RPMI8226 (cell line): ENCODE data around the gene CRTC1.

ENCODE experiments used
- DNase-seq: peaks from one replicate; pipeline ENCODE4 v3.0.0-alpha.2; 2015

Gene CRTC1, protein sequence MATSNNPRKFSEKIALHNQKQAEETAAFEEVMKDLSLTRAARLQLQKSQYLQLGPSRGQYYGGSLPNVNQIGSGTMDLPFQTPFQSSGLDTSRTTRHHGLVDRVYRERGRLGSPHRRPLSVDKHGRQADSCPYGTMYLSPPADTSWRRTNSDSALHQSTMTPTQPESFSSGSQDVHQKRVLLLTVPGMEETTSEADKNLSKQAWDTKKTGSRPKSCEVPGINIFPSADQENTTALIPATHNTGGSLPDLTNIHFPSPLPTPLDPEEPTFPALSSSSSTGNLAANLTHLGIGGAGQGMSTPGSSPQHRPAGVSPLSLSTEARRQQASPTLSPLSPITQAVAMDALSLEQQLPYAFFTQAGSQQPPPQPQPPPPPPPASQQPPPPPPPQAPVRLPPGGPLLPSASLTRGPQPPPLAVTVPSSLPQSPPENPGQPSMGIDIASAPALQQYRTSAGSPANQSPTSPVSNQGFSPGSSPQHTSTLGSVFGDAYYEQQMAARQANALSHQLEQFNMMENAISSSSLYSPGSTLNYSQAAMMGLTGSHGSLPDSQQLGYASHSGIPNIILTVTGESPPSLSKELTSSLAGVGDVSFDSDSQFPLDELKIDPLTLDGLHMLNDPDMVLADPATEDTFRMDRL

DNA sequence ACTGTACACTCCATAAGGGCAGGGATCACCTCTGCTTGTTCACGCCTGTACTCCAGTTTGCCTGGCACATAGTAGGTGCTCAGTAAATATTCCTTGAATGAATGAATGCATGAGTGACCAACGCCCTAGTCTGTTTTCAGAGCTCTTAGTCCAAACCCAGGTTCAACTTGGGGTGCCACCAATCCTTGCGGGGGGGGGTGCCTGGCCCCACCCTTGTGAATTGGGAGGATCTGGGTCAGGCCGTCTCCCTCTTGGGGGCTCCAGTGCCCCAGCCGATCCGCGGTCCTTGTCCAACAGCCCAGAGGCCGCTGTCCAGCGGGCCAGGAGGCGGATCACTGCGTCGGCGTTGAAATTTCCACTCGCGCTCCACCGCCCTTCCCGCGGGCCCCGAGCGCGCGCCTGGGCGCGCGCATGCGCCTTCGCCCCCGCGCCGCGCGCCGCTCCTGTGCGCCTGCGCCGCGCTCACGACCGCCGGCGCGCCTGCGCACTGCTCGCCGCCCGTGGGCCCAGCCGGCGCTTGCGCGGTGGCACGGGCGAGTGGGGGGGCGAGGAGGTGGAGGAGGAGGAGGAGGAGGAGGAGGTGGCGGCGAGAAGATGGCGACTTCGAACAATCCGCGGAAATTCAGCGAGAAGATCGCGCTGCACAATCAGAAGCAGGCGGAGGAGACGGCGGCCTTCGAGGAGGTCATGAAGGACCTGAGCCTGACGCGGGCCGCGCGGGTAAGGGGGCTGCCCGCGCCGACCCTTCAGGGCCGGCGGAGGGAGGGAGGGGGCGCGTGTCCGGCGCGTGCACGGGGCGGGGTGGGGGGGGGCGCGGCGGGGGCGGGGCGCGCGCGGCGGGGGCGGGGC is at the start of gene CRTC1:
CRTC1 (plus strand) TSS at position 572 of the 849 bp plus-strand sequence; CDS start at position 595, 23 bp downstream.
- DNase-seq: peak; percentile 93

DNA sequence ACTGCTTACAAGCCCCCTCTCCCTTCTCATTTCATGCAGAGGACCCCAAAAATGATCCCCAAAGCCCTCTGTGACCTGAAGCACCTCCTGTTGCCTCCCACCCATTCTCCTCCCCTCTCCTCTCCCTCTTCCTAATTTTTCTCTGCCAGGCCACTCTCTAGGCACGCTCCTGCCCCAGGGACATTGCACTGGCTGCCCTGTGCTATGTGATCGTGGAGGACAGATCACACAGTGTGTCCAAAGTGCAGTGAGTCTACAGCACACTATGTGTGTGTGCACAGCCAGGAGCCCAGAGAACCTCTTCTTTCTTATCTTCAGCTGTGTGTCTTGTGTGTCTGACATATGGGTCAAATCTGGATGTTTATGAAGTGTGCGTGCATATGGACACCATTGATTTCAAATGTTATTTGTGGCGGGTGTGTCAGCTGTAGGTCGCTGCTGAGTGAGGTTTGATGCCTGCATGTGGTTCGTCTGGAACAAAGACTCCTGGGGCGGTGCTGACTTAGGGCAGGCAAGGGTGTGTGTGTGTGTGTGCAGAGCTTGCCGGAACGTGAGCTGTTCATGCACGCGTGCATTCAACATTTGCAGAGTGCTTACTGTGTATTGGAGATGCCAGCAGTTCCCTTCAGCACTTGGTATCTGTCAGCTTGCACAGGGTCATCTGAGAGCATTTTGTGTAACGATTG is 48.7 kb upstream of the CRTC1 start:
- DNase-seq: no peak

DNA sequence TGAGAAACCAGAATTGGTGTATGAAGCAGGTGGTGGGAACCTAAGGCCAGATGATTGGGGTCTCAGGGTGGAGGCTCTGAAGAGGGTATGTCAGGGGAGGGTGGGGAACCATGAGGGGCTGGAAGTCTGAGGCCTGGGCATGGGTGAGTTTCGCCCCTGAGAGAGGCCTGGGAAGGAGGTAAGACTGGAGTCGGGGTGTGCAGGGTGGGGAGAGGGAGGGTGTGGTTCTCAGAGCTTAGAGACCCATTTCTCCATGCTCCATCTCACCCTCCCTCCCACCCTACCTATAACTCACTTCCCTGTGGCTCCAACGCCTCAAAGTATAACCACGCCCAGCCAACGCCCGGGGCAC is 47.7 kb upstream of the CRTC1 start:
- no peak for DNase-seq

DNA sequence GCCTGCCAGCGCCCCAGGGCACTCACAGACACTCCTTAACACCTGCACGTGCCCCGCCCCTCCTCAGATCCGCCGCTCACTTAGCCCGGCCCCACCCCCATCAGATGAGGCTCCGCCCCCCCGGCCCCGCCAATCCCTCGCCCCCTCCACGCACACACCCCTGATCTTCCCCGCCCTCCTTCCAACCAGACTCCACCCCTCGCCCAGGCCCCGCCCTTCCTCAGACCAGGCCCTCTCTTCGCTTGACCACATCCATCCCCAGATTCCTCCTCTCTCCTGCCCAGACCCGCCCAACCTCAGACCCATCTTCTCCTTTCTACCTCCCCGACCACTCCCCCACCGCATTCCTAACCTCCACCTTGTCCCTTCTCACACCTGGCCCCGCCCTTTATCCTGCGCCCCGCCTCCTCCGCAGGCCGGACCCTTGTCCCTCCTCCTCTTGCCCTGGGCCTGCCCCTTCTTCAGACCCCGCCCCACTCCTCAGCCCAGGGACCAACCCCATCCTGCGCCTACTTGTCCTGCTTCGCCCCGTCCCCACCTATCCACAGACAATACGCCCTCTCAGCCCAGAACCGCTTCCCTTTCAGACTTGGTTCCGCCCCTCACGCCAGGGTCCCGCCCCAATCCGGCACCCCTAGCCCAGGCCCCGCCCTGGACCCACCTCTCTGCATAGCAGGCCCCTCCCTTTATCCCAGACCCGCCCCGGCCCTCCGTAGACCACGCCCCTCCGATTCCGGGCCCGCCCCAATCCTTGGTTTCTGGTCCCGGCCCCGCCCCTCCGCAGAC is 47.1 kb upstream of the CRTC1 start:
- peak; percentile 97 for DNase-seq

DNA sequence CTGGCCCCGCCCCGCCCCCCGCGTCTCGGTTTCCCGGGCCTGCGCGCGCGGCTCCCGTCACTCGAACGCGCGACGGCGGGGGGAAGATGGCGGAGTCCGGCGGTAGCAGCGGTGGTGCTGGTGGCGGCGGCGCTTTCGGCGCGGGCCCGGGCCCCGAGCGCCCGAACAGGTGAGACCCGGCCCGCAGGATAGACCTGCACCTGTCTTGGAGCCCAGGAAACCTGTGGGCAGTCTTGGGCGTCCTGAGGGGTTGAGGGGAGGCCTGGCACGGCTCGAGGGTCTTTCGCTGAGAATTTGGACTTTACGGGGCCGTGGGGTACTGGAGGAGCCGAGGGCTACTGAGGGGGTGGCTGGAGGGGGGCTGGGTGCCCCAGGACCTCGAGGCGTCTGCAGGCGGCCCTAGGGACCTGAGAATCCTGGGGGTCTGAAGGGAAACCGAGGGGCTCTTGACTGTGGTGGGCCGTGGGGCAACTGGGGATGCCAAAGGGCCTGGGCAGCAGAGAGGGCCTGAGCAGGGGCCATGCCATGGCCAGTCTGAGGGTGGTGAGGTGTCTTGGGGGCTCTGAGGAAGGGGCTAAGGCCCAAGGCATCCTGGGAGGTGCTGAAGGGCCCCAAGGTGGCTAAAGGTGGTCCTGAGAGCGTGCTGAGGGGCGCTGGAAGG is 46.4 kb upstream of the CRTC1 start, which contains the start of gene KLHL26:
KLHL26 (plus strand) TSS at position 60 of the 661 bp plus-strand sequence; CDS start at position 87, 27 bp downstream.
- DNase-seq: no peak

DNA sequence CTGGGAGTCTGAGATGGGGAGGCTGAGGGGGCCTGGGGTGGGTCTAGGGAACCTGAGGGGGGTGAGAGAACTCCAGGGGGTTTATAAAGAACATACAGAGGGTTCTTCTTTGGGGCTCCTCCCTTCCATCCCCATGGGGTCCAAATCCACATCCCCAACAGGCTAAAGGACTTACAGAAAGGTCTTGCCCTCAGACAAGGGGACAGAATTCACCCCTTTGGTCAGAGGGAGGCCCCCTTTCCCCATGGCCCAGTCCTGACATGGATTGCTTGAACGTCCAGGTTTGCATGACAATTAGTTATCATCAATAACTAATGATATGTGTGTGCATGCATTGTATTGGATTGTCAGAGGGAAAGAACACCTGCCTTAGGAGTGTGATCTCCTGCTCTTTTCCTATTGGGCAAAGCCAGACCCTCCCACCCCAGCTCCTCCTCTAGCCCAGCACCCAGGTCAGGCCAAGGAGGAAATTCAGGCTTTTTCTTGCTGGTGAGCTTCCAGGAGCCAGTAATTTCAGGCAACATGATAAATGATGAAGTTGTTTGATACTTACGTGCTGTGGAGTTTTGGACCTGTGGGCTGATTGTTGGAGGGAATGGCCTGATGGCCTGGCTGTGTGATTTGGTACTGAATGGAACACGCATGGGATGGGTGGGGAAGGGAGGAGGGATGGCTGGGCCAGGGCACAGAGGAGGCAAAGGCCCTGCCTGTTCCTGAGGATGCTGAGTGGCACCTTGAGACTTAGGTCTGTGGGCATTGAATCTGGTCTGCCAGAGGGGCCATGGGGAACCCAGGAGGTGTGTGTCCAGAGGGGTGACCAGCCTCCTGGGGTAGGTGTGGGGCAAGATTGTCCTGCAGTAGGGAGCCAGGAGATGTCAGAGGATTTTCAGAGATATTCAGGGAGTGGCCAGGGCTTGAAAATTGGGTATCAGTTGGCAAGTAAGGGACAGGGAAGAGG is 45.5 kb upstream of the CRTC1 start:
- DNase-seq: peak; percentile 39

DNA sequence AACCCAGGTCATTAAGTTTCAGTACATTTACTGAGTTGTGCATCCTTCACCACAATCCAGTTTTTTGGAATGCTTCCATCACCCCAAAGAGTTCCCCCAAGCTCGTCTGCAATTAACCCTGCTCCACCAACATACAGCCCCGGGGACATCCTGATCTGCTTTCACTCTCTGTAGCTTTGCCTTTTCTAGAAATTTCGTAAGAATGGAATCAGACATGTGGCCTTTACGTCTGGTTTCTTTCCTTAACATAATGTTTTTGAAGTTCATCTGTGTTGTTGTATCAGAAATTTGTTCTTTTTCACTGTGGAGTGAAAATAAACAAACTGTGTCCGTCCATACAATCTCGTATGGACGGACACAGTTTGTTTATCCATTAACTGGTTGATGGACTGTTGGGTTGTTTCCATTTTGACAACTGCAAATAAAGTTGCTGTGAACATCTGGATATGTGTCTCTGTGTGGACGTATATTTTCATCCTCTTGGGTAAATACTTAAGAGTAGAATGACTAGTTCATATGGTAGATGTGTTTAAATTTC is 43.7 kb upstream of the CRTC1 start:
- no peak for DNase-seq

DNA sequence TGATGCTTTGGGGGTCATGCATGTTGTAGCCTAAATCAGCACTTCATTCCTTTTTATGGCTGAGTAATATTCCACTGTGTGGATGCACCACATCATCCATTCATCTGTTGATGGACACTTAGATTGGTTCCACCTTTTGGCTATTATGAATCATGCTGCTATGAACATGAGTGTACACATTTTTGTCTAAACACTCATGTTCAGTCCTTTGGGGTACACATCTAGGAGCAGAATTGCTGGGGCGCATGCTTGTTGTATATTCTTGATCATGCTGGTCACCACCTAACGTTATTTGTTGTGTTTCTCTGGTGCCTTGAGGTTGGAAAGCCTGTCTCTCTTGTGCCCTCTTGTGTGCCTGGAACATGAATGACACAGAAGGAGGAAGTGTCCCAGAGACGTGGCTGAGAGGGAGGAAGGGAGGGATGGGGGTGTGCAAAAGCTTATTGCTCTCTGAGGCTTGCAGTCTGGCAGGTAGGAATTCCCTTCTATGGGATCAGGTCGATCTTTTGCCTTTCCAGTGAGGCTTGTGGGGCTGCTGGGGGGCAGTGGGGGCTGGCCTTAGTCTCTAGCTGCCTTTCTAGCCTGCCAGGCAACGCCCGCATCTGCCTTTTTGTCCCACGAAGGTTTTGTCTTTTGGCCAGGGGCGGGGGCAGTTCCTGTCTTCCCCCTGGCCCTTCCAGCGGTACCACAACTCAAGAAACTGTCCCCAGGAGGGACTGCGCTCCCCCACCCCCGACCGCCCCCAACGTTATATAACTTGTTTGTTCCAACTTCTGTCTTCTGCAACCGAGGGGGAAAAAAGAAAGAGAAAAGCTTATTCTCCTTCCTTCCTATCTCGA is 39.1 kb upstream of the CRTC1 start:
- peak; percentile 36 for DNase-seq

DNA sequence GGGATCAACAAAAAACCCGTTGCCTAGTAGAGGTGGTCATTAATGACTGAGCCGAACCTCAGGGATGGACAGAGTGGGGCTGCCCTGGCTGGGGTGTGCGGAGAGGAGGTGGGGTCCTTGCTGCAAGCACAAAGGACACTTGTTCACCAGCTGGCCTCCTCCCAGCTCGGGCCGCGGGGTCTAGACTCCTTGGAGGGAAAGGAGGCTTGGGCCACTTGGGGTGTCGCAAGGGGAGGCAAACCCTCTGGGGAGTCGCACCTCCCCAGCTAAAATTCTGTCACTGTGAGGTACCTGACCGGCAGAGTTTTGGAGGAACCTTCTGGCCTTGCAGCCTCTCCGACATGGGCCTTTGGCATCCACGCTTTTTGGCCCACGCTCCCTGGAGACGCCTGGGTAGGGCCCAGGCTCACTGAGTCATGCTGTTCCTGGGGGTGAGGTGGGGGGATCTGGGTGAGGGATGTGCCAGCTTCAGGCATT is 38.4 kb upstream of the CRTC1 start:
- DNase-seq: no peak

DNA sequence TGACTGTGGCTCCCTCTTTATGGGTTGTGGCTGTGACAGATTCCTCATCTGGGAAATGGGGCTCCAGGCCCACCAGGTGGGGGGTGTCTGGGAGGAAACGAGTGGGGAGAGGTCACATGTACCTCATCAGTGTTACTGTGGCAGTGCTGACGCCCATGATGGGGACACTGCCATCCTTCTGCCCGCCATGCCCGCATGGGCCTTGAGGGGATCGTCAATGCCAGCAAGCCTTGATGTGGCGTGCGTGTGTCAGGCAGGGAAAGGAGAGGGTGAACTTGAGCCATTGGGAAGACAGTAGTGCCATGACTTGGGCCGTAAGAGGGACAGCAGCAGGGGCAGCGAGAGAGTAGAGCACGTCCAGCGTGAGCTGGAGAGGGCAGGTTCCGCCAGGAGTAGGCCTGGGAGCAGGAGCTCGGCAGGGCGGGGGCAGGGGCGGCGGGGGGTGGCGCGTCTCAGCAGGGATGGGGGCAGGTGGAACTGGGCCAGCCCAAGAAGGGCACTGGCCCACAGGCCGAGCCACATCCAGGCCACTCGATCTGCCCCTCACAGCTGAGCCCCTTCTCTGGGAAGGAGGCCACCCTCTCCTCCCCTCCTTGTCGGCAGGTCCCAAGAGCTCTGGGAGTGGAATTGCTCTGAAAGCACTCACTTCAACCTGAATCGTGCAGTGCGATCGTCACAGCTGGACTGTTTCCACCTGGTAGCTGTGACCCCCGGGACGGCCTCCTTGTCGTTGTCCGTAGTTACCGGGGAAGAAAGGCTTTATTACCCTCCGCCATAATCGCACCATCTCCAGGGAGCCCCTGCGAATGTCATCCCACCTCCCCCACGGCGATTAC is 36.7 kb upstream of the CRTC1 start:
- no peak for DNase-seq

DNA sequence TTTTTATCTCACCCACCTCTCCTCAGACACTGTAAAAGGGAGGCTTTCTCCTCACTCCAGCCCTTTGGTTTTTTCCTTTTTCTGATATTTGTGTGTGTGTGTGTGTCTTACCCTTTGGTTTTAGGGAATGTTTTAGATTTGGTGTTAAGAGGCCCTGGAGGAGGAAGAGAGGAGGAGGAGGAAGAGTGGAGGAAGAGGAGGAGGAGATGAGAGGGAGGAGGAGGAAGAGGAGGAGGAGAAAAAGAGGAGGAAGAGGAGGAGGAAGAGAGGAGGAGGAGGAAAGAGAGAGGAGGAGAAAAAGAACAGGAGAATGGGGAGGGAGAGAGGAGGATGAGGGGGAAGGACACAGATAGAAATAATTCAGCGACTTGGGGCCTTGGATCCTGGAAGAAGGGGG is 36.1 kb upstream of the CRTC1 start:
- DNase-seq: no peak

DNA sequence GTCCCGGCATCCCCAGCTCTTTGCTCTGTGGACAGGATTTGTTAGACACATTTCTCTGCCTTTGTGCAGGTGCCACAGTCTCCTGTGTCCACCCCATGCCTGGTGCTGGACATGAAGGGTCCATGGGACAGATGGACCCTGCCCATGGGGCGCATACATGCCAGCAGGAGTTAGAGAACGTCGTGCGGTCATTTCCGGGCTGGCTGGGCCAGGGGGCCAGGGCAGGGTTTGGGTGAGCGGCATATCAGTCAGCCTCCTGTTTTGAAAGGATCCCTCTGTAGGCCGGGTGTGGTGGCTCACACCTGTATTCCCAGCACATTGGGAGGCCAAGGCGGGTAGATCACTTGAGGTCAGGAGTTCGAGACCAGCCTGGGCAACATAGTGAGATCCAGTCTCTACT is 35.7 kb upstream of the CRTC1 start:
- no peak for DNase-seq

DNA sequence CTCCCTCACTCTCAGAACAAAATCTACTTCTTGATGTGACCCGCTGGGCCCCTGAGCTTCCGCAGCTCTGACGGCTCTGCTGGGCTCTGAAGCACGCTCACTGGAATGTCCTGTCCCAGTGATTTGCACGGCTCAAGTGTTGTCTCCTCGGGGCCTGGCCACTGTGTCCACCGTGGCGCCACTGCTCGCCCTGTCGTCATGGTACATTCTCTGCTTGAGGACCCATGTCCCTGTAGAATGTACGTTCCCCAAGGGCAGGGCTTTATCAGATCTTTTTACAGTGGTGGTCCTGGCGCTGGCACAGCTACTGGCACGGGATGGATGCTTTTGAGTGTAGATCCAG is 34.5 kb upstream of the CRTC1 start:
- DNase-seq: no peak

DNA sequence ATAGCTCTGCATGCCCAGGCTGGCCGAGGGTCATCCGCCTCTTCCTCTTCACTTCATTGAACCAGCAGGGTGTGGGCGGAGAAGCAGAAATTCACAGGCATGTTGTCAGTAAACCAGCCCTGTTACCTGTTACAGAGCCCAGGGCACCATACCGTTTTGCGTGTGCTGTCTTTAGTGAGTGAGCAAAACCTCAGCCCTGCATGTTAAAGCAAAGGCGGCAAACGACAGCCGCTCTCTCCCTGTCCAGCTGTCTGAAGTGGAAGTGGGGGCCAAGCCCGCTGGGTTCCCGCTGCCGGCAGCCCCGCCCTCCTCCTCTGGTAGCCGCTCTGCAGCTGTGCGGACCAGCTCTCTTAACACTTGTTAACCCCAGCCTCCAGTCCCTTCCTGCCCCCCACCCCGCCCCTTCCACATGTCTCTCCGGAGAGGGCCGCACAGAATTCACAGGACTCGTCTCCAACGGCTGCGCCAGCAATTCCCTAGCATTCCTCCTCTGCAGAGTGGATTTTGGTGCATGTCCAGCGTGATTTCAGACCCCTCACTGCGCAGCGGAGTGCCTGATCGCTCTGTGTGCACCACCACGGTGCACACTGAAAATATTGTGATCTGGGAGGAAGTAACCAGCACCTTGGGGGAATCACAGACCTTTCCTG is 34.0 kb upstream of the CRTC1 start:
- DNase-seq: no peak

DNA sequence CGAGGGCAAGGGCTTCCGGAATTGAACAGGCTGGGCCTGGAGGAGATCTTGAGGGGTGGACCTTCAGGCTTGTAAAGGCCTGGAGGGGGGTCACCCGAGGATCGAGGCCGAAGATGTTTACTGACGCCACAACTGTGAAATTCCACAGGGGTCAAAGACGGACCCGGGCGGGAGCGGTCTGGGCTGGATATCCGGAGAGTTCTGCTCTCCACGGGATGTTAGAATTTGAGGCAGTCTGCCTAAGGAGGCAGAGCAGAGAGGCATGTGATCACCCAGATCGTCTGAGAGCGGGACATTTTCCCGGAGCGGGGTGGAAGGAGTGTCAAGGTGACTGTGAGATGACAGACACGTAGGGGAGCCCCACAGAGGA is 33.5 kb upstream of the CRTC1 start:
- DNase-seq: no peak

DNA sequence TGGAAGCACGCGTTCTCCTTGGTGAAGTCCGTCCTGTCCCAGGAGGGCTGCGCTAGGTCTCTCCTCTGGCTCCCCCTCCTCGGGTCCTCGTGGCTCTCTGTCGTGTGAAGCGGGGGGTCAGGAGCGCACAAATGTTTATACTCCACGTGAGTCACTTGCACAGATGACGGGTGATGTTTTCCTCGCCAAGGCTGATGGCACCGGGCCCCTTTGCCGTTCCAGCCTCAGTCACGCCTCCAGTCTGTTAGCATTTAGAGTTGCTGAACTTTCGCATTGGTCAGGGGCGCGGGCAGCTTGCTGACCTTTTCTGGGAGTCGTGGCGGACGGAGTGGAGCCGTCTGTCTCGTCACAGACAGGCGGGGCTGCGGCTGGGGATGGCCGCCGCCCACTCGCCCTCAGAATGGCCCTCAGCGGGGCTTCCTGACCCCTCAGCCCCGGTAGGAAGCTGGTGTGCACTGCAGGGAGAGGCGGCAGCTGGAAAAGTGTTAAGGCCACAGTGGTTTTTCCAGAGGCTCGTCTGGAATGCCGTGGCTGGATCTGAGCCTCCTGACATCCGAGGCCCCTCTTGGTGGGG is 32.9 kb upstream of the CRTC1 start:
- DNase-seq: no peak

DNA sequence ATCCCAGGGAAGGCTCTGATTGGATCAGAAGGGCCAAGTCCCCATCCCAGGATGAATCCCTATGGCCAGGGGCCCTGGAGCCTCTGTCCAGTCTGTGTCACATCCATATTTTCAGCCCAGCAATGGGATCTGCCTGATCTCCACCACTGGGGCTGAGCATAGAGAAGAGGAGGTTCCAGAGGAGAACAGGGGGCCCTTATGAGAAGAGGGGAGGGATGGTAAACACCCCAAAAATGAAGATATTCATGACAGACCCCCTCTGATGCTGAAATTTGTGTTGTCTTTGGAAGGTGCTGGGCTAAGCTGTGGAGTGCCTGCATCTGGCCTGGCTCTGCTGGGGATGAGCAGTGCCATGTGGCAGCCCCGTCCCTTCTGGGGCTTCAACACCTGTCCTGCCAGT is 32.2 kb upstream of the CRTC1 start:
- no peak for DNase-seq
